Smooth muscle cell (in vitro differentiated cells): ENCODE results near the gene MTA1. TPM values are rescaled to one million over a fixed set of nuclear protein-coding genes. Genes with fewer than 3 reads are reported as not detected.

Source experiments
- DNase-seq: peaks from one replicate; lab custom pipeline; 2025; ENCODE audit not compliant: unreplicated experiment; lab: John Stamatoyannopoulos, UW
- H2AFZ ChIP-seq: fragments of 200-600 bp; sonication (generic); 2 replicates; pipeline ENCODE4 v1.6.0; 2016; ENCODE audit warnings: antibody characterized with exemption, low read depth, mild to moderate bottlenecking
- H3F3A ChIP-seq: fragments of 200-600 bp; sonication (generic); 2 replicates; pipeline ENCODE4 v1.6.0; 2017; ENCODE audit warnings: antibody characterized with exemption, low read depth
- H3K27ac ChIP-seq: fragments of 200-600 bp; sonication (generic); 2 replicates; pipeline ENCODE4 v1.5.1; 2016; ENCODE audit warnings: low read depth, mild to moderate bottlenecking
- H3K27me3 ChIP-seq: fragments of 200-600 bp; sonication (generic); 2 replicates; pipeline ENCODE4 v1.6.1; 2016; ENCODE audit warnings: low read depth, mild to moderate bottlenecking
- H3K36me3 ChIP-seq: fragments of 200-600 bp; sonication (generic); 2 replicates; pipeline ENCODE4 v1.5.1; 2016; ENCODE audit warnings: low read depth
- H3K4me1 ChIP-seq: fragments of 200-600 bp; sonication (generic); 2 replicates; pipeline ENCODE4 v1.5.1; 2016; ENCODE audit warnings: low read depth
- H3K4me2 ChIP-seq: fragments of 200-600 bp; sonication (generic); 2 replicates; pipeline ENCODE4 v1.6.0; 2016; ENCODE audit warnings: mild to moderate bottlenecking
- H3K4me3 ChIP-seq: fragments of 200-600 bp; sonication (generic); 2 replicates; pipeline ENCODE4 v1.5.1; 2016; ENCODE audit warnings: mild to moderate bottlenecking
- H3K79me2 ChIP-seq: fragments of 200-600 bp; sonication (generic); 2 replicates; pipeline ENCODE4 v1.6.0; 2016; ENCODE audit warnings: low read depth, mild to moderate bottlenecking
- H3K9ac ChIP-seq: fragments of 200-600 bp; sonication (generic); 2 replicates; pipeline ENCODE4 v1.6.0; 2016; ENCODE audit warnings: low read depth
- H3K9me3 ChIP-seq: fragments of 200-600 bp; sonication (generic); replicated peaks from 2 replicates; pipeline ENCODE4 v1.5.1; 2016; ENCODE audit warnings: low read depth
- H4K20me1 ChIP-seq: fragments of 200-600 bp; sonication (generic); 2 replicates; pipeline ENCODE4 v1.6.0; 2016; ENCODE audit warnings: low read depth
- CTCF ChIP-seq: fragments of 200-600 bp; sonication (generic); IDR thresholded peaks from 2 replicates; pipeline ENCODE4 v1.5.1; 2017; ENCODE audit warnings: borderline replicate concordance, mild to moderate bottlenecking, antibody characterized with exemption; ENCODE audit not compliant: insufficient read depth, poor library complexity, severe bottlenecking
- WGBS: methylation state at CpG from one replicate; pipeline ENCODE4 v1.1.7; 2016; ENCODE audit warnings: low lambda C conversion rate; 5-methylcytosine and 5-hydroxymethylcytosine counted together
- polyA plus RNA-seq: library from polyadenylated mRNA; unstranded; fragments of >200 nt; fragmentation: Nextera tagmentation; extraction: Ambion mirVana; gene quantifications from 2 replicates; pipeline ENCODE4 v1.2.1, GENCODE V29; 2016
- total RNA-seq: library from RNA; depleted of rRNA; stranded (reverse); fragments of >200 nt; gene quantifications from 2 replicates; pipeline ENCODE4 v1.2.3, GENCODE V29; 2014

Gene MTA1
- total and polyA plus RNA-seq, 2 experiments from 2014 or later: 41.3 to 48.7 TPM

- Histone ChIP-seq H3K9me3 (no peaks in the 10 kb centered on the region), H3K27ac (no peak overlapping the region), H3K27me3 (no peaks in the 10 kb centered on the region), H4K20me1 (no peaks in the 10 kb centered on the region), H3K4me1 (no peaks in the 10 kb centered on the region), H3K4me2 (no peak overlapping the region), H3K4me3 (no peak overlapping the region), H3F3A (no peaks in the 10 kb centered on the region), H3K9ac (no peak overlapping the region), H3K36me3 (no peaks in the 10 kb centered on the region), H3K79me2 (no peaks in the 10 kb centered on the region), H2AFZ (no peak overlapping the region)
- DNase-seq: no peak
- 95% methylated on average over 22 of the region's 22 CpGs for WGBS
- no peak for TF ChIP-seq CTCF
Observed at GRCh38 chr14:105385698-105386365, 33.8 kb upstream of the MTA1 start.

DNA sequence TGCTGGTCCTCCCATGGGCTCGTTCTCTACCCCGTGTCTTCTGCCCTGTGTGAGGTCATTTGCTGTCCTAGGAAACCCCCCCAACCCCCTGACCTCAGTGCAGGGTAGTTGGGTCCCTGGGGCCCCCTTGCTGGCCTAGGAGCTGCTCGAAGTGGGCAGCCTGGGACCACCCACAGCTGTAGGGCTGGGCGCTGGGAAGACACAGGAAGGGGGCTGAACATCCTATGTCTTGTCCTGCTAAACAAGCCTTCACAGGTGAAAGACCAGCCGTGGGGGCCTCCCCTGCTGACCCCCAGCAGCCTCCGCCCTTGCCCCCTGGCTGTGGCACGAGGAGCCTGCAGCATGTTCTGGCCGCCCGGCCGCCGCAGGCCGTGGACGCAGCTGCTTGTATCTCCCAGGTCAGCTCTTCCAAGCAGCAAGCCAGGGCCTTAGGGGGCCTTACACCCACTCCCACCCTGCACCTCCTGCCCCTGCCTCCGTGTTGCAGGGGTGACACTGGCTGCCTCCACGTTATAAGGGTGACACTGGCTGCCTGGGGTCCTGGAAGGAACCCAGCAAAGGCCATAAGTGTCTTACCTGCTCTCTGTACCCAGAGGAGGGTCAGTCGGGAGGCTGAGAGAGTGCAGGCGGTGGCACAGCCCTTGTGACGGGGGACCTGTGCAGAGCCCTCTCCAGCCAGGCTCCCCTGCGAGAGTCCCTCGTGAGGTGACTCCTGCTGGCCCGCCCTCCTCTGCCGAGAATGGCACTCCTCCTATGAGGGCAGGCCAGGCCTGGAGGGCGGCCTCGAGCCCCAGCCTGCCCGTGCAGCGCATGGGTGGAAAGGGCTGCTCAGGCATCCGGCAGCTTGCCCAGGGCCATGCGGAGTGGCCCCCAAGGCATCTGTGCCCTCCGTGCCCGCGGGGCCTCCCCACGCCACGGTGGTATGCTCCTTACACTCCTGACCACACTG, 32.8 kb upstream of the MTA1 start:
- Histone ChIP-seq H3K4me3 (no peak overlapping the region), H3K4me1 (no peaks in the 10 kb centered on the region), H3K27ac (no peak overlapping the region), H3F3A (no peaks in the 10 kb centered on the region), H3K36me3 (no peaks in the 10 kb centered on the region), H4K20me1 (no peaks in the 10 kb centered on the region), H3K9ac (no peak overlapping the region), H2AFZ (no peak overlapping the region), H3K79me2 (no peaks in the 10 kb centered on the region), H3K27me3 (no peaks in the 10 kb centered on the region), H3K9me3 (no peaks in the 10 kb centered on the region), H3K4me2 (no peak overlapping the region)
- 97% methylated on average over 29 of the region's 33 CpGs for WGBS
- TF ChIP-seq CTCF: no peak
- DNase-seq: no peak

- H2AFZ ChIP-seq: no peak overlapping the region
- no peak overlapping the region for H3K4me3 ChIP-seq
- H3K27me3 ChIP-seq: no peaks in the 10 kb centered on the region
- H3K79me2 ChIP-seq: no peaks in the 10 kb centered on the region
- H3K27ac ChIP-seq: no peak overlapping the region
- WGBS: 95% methylated on average over 10 of the region's 10 CpGs
- no peaks in the 10 kb centered on the region for H4K20me1 ChIP-seq
- no peak for TF ChIP-seq CTCF
- H3K36me3 ChIP-seq: no peaks in the 10 kb centered on the region
- H3K4me2 ChIP-seq: no peak overlapping the region
- H3K4me1 ChIP-seq: no peaks in the 10 kb centered on the region
- no peaks in the 10 kb centered on the region for H3F3A ChIP-seq
- H3K9me3 ChIP-seq: no peaks in the 10 kb centered on the region
- no peak overlapping the region for H3K9ac ChIP-seq
- DNase-seq: no peak
Observed at GRCh38 chr14:105387530-105387922, 32.1 kb upstream of the MTA1 start.
